Stimulated activated CD8-positive, alpha-beta memory T cell treated with anti-CD3 and anti-CD28 coated beads, Interleukin-7, amount 100 ng/mL, for 1 hour (primary cell): ENCODE measurements around the gene NCOA7.

ENCODE experiments used
- DNase-seq, 2 donors: peaks; one replicate each; pipeline ENCODE4 v3.0.0-alpha.2; 2020; ENCODE audit warnings: low read depth in 2 of 2

Gene NCOA7, protein sequence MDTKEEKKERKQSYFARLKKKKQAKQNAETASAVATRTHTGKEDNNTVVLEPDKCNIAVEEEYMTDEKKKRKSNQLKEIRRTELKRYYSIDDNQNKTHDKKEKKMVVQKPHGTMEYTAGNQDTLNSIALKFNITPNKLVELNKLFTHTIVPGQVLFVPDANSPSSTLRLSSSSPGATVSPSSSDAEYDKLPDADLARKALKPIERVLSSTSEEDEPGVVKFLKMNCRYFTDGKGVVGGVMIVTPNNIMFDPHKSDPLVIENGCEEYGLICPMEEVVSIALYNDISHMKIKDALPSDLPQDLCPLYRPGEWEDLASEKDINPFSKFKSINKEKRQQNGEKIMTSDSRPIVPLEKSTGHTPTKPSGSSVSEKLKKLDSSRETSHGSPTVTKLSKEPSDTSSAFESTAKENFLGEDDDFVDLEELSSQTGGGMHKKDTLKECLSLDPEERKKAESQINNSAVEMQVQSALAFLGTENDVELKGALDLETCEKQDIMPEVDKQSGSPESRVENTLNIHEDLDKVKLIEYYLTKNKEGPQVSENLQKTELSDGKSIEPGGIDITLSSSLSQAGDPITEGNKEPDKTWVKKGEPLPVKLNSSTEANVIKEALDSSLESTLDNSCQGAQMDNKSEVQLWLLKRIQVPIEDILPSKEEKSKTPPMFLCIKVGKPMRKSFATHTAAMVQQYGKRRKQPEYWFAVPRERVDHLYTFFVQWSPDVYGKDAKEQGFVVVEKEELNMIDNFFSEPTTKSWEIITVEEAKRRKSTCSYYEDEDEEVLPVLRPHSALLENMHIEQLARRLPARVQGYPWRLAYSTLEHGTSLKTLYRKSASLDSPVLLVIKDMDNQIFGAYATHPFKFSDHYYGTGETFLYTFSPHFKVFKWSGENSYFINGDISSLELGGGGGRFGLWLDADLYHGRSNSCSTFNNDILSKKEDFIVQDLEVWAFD

DNA sequence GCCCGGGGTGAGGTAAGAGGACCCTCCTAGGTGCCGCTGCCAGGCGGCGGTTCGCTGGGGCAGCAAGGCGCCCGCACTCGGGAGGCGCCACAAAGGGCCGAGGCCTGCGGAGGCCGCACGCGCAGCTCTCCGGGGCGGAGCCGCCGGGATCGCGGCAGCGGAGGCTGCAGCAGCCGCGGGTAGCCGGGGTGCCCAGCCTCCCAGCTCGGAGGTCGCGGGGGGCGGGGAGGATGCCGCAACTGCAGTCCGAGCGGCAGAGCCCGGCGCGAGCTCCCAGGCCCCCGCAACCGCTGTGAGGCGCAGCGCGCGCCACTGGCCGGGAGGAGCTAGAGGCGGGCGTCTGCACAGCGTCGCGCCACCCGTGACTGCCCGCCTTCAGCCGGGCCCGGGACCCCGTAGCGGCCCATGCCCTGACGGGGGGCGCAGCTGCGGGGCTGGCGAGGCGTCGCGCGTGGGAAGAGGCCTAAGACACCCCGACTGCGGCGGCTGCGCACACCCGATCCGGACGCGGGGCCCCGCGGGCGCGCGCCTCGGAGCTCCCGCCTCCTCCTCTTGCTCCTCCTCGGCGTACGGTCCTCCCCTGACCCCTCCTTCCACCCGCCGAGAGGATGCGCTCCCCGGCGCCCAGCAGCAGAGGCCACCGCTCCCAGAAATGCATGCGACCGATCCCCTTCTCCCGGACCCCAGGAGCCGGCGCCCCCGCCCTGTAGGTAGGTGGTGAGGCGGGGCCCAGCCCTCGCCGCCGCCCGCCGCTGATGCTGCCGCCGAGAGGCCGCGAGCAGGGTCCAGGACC is at the start of gene NCOA7:
Gene NCOA7, plus strand, starts transcription at position 603 of the 793 bp plus-strand sequence. CDS start 24,395 bp downstream, outside the sequence.
- DNase-seq, result peak; percentile 59 to 62

DNA sequence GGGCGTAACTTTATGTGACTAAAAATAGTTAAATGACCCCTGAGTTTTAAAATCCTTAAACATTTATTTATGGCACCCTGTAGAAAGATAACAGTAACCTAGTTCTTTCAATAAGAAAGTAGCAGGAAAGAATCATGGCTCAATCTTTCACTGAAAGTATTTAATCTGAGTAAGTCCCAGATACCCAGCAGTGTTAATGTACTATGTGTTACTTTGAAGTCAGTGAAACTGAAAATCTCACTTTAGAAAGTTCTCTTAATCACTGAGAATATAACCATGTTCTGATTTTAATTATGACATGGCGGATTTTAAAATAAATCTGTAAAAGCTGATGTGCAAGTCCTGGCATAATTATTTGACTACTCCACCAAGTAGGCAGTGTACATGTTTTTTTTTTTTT is 49.4 kb upstream of the NCOA7 start:
- DNase-seq, result no peak

DNA sequence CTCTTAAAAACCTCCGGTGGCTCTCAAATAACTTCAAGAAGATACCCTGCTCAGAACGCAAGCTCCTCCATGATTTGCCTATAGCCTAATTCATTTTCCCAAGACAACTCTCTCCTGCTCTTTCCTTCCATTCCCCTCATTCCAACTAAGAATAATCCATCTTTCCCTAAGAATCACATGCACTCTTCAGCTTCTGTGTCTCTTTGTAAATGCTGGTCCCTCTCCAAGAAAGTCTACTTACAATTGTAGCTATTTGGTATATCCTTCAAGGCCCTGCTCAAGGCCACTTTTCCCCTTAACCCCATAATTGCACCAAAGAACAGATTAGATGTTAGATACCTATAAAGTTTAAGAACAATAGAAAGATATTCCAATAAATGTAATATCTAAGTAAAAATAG is 48.7 kb upstream of the NCOA7 start:
- no peak for DNase-seq

DNA sequence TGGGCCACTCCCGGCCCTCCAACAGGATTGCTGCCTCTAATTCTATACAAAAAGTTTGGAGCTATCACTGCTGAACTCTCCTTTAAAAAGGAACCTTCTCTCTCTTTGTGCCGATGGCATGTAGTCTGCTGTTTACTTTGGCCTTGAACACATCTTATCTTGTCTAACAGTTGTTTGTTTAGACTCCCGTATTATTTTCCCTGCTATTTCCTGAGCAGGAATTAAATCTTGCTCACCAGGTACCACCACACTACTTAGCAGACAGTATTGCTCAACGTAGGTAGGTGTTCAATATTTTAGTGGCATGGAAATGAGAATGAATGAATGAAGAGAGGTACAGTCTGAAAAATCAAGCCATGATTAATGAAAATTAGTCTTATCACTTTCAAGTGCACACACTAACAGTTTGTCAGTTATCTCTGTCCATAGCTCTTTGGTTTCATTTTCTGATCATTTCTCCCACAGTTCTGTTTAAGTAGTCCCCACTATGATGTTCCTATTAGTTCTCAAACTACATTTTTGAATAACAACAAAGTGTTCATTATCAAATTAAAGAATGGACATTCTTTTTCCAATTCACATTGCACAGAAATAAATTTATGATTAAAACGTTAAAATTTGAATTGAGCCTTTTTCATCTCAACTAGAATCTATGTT is 48.2 kb upstream of the NCOA7 start:
- DNase-seq, result no peak

DNA sequence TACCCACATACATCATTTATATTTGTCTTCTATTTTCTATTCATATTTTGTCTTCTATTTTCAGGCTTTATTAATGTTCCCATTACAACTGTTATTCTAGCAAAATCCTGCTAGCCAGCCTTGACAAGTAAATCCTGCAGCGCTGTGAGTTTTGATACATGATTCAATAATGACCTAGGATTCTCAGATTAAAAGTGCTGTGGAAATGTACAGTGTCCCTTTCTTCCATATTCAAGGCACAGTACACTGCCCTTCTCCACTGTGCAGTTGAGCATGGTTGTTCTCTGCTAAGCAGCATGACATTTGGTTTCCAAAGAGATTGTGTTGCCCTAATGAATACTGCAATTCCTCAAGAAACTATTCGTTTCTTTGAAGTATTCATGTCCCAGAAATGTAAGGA is 47.2 kb upstream of the NCOA7 start:
- no peak for DNase-seq

DNA sequence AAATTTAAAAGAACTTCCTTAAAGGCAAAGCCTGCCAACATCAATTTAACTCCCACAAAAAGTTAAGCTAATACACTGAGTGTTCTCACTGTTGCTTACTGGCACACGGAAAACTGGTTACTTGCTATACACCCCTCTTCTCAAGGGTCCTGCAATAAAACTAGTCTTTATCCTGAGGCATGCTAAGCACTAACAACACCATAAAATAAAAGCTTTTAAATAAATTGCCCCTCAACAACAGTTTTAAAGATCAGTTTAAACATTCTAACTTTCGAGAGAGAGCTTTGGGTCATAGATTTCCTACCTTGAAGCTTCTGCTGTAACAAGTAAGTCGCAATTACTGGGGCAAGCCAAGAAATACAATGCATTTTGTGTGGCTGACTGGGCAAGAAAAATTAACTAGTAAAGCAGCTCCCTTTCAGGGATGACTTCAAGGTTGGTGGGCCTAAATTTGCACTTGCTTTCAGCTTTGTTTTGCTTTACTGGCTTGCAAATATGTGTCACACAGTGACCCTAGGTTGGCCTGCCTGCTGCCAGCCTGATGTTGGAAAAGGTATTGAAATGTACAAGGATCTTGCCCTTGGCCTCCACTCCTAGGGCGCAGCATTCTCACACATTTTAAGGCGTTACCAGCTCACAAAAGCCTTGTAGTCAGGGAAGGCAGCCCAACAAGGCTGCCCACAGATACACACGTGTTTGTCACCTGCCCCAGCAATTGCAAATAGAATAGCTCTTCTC is 45.3 kb upstream of the NCOA7 start:
- no peak for DNase-seq

DNA sequence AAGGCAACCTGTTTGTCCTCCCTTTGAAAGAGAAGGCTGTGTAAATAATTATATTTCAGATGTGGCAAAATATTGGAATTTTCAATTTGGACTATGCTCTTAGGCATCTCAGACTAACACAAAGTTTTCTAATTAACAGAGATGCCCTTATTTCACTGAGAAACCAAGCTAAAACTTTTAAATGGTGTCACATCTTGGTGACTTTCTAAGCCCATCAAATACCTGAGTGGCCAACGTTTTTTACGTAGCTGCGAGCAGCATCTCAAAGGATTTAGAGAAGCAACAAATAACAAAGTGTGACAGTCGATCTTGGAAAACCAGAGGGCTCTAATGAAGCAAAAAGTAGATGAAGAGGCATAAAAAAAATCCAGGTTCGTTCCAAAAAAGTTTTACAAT is 44.7 kb upstream of the NCOA7 start:
- no peak for DNase-seq

DNA sequence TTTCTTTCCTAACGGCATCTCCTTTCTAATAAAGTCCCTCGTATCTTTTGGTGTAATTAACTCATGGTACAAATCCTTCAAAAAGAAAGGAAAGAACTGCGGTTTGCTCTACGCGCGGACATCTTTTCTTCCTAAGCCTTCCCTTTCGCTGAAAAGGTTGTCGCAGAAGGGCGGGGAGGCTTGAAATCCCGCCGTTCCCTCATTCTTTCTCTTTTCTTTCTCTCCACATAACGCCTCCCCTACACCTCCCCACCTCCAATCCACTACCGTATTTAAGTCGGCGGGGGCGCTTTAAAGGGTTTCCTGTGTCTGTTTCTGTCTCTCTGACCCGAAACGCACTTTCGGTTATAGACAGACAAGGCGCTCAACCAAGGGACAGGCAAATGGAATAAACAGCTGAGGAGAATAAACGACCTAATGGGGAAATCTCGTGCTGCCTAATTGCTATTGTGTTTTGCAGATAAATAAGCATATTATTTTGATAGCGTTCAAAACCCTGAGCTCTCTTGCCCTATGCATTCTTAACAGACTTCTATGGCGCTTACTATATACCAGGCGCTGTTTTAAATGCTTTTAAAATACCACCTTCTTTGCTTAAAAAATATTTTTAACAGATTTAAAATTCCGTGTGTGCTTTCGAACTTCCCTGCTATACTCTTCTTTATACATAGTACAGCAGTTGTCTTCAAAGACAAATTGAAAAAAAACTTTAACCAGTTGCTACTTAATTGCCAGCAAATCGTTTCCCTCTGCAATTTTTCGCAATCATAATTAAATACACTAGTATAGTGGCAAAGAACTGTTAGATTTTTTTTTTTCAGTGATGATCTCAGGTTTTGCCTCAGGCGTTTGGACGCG is 43.8 kb upstream of the NCOA7 start:
- peak in 1 of 2 donors; percentile 48 for DNase-seq

DNA sequence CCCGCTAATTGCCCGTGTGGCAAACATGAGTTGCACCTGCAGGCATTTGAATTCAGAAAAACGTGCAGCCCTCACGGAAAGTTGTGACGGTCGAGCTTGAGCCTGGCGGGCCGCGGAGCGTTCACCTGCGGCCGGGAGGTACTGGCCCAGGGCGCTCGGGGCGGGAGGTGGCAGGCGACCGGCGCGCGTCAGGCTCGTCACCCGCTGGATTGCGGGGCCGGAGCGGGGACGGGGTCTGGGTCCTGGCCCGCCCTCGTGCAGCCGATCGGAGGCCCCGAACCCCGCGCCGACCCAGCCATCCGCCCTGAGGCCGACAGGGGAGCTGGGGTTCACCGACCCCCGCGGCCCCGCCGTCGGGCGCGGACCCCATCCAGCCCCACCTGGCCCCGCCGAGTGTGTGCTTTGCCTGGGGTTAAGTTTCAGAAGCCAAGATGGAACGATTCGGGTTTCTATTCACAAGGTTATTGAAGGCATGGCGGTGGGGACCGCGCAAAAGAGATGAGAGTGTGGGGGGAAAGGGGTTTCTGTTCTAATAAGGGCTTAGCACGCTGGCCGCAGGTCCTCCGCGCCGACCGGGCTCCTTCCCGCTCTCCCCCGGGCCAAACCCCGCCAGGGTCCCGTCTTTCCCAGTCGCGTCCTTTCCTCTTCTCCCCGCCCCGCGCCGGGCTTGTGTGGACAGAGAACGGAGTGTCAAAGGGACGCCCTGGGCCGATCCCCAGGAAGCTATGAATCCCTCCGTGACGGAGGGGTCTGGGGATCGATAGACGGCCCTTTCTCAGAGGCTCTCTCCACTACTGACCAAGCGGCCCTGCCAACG is 43.0 kb upstream of the NCOA7 start:
- no peak for DNase-seq

DNA sequence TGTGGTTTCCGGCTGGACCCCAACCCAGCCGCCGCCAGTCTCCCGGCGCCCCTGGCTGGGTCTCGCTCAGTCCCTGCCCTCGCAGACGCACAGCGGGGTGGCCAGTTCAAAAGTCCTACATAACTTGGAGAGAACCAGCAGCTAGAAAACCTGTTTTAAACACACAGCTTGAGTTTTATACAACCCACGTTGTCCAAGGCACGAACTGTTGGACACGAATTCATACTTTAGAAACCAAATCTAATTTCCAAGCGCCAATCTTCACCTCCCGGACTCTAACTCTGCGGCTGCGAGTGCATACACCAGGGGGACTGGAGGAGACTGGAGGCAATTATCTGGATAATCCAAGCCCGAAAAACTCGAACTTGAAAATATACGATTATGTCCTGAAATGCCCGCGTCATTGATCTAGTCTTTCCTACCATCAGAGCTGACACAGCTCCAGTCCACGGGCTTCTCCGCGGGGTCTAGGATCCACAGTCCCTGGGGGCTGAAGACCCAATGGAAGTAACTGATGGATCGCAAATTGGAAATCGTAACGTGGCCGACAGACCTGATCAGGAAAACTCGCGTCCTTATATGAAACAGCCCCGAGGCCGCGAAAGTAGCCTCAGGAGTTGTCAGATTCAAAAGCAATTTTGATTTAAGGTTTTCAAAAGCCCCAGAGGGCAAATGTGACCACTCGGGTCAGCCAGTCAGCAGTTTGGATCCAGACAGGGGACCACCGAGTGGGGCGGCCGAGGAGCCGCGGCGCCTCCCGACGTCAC is 42.2 kb upstream of the NCOA7 start:
- no peak for DNase-seq

DNA sequence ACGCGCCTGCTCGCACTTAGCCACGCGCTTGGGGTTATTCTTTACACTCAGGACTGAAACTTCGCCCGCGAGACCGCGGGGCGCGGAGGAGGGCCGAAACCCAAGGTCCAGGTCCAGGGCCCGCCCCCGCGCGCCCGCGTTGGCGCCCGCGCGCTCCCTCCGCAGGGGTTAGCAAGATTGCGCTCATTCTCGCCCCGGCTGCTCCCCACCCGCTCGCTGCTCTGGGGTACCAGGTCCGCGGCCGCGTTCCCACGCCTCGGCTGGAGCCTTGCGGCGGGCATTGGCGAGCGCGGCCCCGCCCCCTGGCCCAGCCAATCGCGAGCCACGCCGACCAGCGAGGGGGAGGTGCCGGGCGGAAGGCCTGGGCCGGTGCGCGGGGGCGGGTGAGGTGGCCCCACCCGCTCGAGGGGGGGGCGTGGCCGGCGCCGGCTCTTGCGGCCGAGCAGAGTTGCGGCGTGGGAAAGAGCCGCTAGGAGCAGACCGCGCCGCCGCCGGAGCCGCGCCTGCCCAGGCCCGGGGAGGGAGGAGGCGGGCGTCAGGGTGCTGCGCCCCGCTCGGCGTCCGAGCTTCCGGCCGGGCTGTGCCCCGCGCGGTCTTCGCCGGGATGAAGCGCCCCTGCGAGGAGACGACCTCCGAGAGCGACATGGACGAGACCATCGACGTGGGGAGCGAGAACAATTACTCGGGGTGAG is 41.4 kb upstream of the NCOA7 start, which contains the start of gene HEY2:
Gene HEY2, plus strand, starts transcription at position 460 of the 692 bp plus-strand sequence. Its CDS starts 145 bp downstream, at position 605.
- peak; percentile 56 to 64 for DNase-seq

DNA sequence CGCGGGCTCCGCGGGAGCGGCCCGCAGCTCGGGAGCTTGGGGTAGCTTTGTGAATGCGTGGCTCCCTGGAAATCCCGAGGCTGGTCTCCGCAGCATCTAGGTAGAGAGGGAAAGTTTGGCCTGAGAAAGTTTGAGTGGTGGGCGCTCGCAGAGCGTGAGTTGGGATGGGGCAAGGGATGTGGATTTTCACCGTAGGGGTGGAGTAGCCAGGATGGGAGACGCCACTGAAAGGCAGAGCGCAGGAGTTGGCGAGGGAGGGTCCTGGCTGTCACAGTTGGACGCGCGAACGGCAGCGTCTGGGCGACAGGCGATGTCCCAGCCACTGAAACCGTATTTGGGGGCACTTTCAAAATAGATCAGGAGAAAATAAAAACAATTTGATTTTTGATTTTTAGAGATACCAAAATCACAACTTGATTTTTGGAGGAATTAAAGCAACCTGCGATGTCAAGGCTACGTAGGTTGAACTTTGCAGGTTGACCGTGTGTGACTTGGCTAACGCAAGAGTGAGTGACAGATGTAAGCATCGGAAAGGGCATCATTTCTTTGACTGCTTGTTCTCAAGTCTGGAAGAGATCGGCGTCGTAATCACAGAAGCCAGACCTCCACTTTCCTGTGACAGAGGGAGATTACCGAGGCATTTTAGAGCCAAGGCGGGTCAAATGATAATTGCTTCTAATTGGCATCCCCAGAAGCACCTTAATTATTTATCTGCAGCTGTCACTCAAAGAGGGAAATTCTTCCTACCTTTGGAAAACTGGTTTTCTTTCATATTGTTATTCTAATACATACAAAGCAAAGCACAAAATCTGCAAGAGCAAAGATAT is 40.7 kb upstream of the NCOA7 start:
- DNase-seq, result no peak

DNA sequence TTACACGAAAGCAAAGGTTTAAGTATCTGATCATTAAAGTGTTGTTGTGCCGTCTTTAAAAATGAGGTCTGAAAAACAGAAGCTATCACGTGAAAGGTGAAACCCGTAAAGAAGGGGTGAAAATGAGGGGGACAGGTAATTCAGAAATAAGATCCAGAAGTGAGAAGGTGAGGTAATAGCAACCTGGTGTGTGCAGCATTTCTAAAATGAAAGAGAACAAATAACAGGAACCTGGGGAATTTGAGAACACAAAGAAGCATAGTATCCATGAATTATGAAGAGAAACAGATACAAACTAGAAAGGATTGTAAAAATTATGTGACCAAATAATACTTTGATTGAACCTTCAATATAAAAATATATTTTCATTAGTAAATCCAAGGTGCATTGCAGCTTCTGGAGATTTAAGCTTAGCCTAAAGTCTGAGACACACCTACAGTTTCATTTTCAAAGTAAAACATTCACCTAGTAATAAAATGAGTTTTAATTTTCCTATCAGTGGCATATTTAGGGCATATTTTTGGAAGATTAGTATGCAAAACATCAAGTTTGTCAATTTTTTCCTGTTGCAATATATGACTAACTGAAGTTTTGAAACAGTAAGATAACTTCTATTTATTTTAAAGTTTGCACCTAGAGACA is 39.9 kb upstream of the NCOA7 start:
- DNase-seq, result no peak

DNA sequence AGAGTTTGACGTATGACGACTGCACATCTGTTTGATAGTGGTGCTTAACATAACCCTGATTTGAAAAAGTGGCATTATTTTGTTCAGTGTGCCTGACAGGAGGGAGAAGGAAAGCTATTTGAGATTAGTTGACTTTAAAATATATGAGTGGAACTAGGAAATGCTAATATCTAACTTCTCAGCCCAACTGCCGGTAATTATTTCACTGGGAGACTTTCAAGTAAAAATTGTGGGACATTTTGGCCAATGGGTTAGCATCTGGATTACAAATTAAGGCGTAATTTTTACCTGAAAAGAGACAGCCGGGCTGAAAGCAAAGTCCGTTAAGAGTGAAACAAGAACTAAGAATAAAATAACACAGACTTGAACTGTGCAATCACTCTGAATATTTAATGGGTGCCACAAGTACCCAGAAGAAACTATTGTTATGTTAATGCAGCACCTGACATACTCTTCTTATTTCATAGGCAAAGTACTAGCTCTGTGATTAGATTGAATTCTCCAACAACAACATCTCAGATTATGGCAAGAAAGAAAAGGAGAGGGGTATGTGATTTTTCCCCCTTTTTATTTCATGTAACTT is 39.3 kb upstream of the NCOA7 start:
- DNase-seq, result no peak

DNA sequence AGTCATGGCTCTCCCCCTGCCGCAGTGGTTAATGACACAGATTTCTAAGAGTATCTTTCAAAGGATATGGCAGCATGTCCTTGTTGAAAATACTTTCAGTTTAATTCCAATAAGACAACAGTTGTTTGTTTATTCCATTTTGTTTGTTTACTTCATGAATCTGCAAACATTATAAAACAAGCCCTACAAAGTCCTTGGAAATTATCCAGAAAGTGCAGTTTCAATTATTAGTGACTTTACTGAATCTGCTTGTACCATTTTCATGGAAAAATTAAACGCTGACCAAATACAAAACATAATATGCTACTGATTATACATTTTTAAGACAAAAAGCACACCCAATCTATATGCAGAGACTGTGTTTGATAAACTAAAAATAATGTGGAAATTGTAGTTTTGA is 38.0 kb upstream of the NCOA7 start:
- DNase-seq, result no peak
